KOPT-K1 (cell line): Measurements from ENCODE around the gene AIMP2.
A peak's percentile ranks its signal among the peaks of the same experiment; 100 is the strongest.
"Not testable (repeated sequence)": the region's sequence is repeated elsewhere in the genome, so short reads cannot be mapped to it uniquely, and the experiment has no call there.

Experiments used
- H3K27ac ChIP-seq: fragments of 200-600 bp; sonication (generic); 2 replicates; pipeline ENCODE4 v1.5.1; 2016; ENCODE audit warnings: antibody characterized with exemption, mild to moderate bottlenecking, low read depth, low read length; ENCODE audit not compliant: poor library complexity, severe bottlenecking
- H3K36me3 ChIP-seq: fragments of 200-600 bp; sonication (generic); 2 replicates; pipeline ENCODE4 v1.5.1; 2017; ENCODE audit warnings: antibody characterized with exemption, mild to moderate bottlenecking, low read length, moderate library complexity; ENCODE audit not compliant: insufficient read depth
- H3K9me3 ChIP-seq: fragments of 200-600 bp; sonication (generic); 2 replicates; pipeline ENCODE4 v1.5.1; 2017; ENCODE audit warnings: antibody characterized with exemption, low read length, mild to moderate bottlenecking; ENCODE audit not compliant: insufficient read depth, poor library complexity, severe bottlenecking

AIMP2 gene

DNA sequence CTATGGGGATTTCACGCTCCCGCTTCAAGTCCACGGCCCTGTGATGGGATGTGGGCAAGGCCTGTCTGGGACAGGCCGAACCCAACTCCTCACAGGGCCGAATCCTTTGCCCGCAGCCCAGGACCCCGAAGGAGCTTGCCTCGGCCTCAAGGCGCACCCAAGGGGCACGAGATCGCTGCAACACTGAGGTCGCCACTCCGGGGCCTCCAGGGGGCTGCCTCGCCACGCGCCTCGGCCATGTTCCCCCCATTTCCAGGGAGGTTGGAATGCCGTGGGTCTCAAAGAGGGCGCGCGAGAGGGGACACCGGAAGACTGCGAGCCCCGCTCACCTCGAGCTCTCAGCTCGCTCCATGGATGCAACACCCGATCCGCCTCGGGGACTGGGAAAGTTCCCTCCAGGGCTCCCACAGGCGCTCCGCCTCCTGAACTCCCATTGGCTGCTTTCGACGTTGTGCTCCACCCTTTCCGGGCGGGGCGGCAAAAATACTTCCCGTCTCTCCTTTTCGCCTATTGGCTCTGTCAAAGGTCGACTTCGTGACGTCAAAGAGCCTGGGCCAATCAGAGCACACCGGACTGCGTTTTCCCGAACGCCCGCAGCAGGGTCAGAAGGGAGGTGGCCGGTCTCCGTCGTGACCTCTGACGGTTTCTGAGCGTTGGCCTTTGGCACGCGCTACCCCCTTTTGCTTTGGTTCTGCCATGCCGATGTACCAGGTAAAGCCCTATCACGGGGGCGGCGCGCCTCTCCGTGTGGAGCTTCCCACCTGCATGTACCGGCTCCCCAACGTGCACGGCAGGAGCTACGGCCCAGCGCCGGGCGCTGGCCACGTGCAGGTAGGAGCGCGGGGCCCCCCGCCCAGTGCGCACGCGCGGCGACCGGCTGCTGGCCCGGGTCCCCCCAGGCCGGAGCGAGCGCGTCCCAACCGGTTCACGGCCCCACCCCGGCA, at the start of gene AIMP2, which contains the start of gene PMS2:
Gene AIMP2 (plus strand): TSS at position 605 of the 944 bp plus-strand sequence. CDS start 92 bp downstream, at position 697.
Gene PMS2 (minus strand): TSS at position 382 of the 944 bp plus-strand sequence. CDS start 30 bp downstream, at position 352.
- Histone ChIP-seq H3K36me3 (peaks cover 47% of the 10 kb centered on the region), H3K27ac (peak within 1 kb of the TSS; percentile 77), H3K9me3 (no peaks in the 10 kb centered on the region)

DNA sequence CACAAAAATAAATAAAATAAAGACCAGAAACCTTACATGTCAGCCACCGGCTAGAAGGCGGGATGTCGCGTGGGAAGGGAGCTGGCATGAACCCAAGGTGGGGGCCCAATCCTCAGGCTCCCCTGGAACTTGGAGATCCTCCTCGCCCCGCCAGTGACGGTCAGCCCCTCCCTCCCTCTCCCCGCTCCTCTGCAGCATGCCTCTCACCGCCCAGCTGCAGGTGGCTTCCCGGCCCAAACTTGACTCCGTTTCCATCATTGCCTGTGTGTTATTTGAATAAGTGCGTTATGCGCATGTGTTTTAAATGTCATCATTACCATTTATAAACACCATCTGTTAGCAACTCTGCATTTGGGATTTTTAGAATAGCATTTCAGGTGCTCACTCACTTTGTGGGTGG, 45.9 kb upstream of the AIMP2 start:
- H3K9me3 ChIP-seq, H3K36me3 ChIP-seq, H3K27ac ChIP-seq: not testable (repeated sequence)

DNA sequence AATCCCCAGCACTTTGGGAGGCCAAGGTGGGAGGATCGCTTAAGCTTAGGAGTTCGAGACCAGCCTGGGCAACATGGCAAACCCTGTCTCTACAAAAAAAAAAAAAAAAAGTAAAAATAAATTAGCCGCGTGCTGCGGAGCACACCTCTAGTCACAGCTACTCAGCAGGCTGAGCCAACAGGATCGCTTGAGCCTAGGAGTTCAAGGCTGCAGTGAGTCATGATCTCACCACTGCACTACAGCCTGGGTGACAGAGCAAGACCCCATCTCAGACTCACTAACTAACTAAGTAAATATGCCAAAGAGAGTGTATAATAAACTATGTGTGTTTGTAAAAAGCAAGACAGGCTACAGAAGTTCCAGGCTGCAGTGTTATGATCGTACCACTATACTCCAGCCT, 45.3 kb upstream of the AIMP2 start:
- not testable (repeated sequence) for H3K27ac ChIP-seq, H3K36me3 ChIP-seq, H3K9me3 ChIP-seq

DNA sequence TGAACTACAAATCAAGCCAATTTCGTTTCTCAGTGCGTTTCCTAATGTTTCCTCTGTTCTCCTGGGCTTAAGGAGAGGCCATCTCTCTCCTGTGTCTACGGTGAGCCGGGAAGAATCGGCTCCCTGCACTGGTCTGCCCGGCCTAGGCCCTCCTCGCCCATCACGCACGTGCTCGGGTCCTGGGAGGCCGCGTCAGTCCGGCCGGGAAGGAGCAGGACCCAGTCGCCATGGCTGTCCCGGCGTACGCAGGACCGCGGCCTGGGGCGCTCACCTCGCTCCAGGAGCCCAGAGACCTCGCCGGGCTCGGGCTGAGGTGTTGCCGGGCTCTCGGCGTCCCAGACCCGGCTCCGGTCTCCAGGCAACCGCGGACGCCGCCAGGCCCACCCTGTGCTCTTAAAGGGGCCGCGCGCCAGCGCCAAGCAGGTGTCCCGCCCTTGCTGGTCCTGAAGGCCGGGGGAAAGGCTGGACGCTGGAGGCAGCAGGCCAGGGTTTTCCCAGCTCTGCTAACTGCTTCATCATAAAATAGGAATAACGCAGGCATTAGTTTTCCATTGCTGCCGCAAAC, 38.6 kb upstream of the AIMP2 start, which contains the start of gene RSPH10B:
Gene RSPH10B (minus strand): TSS at position 343 of the 565 bp plus-strand sequence. CDS start 3,573 bp downstream, outside the sequence.
- H3K9me3 ChIP-seq, H3K36me3 ChIP-seq, H3K27ac ChIP-seq: not testable (repeated sequence)

DNA sequence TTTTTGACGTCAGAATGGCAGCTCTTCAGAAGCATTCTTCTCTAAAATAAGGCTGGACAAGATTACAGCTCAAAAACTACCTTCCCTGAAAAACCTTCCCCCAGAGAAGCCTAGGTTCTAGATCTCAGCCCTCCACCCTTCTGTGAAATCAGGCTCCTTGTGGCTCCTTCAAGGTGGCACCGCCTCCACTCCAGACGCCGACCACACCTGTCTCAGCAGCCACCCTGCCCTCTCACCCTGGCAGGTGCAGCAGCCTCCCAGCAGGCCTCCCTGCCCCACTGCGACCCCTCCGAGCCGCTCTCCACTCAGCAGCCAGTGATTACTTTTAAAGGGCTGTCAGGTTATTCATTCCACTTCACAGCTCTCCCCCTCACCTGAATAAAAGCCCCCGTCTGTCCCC, 35.5 kb upstream of the AIMP2 start:
- H3K9me3 ChIP-seq, H3K36me3 ChIP-seq, H3K27ac ChIP-seq: not testable (repeated sequence)

DNA sequence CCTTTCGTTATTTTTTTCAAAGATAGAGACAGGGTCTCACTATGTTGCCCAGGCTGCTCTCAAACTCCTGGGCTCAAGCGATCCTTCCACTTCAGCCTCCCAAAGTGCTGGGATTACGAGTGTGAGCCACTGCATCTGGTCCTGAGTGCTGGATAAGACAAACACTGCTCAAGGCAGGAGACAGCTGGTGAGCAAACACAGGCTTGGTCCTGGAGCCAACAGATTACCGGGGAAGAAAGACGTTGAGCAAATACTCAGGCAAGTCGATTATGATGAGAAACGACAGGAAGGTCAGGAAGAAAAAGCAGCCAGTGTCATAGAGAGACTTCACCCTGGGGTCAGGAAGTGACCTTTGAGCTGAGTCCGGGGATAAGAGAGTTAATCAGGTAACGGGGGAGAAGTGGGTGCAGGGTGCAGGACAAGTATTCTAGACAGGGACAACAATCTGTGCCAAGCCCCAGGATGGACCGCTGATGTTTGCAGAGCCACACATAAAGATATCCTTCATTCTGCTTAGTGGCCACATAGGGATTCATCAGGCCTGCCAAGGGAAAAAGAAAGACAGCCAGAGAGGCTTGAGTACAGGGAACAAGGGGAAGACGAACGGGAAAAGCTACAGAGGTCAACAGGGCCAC, 29.3 kb upstream of the AIMP2 start:
- not testable (repeated sequence) for H3K36me3 ChIP-seq, H3K27ac ChIP-seq, H3K9me3 ChIP-seq

DNA sequence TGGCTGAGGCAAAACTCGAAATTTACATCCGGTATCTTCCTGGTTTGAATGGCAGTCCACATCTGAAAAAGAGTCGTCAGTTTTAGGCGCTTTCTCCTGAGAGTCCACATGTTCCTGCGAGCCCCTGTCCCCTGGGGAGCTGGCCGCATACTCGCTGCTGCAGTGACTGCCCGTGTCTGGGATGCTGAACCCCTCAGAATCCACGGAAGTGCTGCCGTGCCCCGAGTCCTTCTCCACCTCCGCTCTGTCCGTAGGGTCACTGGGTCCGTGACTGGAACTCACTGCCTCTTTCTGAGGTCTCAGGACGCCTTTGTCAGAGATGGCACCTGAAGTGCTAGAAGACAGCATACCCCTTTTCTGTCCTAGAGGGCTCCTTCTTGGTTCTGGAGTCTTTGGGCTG, 22.0 kb upstream of the AIMP2 start:
- H3K9me3 ChIP-seq, H3K27ac ChIP-seq: not testable (repeated sequence)
- peaks cover 58% of the 10 kb centered on the region for H3K36me3 ChIP-seq

DNA sequence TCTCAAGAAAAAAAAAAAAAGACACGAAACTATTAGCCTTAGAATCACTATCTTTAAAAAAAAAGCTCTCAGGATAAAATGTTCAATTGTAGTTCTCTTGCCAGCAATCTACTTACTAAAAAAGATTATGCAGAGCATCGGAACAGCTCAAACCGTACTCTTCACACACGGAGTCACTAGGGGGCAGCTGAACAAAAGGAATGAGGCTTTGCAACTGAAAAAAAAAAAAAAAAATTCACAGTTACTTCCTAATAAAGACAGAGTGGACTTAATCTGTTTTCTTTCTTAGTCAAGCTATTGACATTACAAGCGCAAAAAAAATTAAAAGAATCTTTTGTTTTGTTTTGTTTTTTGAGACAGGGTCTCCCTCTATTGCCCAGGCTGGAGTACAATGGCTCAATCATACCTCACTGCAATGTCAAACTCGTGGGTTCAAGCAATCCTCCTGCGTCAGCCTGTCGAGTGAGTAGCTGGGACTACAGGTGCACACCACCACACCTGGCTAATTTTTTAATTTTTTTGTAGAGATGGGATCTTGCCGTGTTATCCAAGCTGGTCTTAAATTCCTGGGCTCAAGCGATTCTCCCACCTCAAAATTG, 11.8 kb upstream of the AIMP2 start:
- Histone ChIP-seq H3K27ac (no peak overlapping the region), H3K36me3 (peaks cover 92% of the 10 kb centered on the region), H3K9me3 (no peaks in the 10 kb centered on the region)

DNA sequence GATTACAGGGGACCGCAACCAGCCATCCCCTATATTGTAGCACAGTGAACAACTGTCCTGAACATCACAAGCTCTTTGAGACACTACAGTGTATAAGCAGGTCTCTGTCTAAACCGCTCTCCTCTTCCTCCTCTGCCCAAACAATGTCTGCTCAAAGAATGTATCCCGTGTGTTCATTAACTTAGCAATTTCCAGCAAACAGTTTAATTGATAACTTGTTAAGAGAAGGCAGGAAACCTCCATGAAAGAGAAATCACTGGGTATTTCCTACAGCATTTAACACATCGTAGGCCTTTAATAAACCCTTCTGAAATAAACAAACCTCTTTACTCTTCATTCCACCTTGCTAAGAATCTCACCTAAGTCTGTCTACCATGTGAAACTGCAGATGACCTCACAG, 1.7 kb upstream of the AIMP2 start:
- no peak overlapping the region for H3K27ac ChIP-seq
- no peaks in the 10 kb centered on the region for H3K9me3 ChIP-seq
- peaks cover 44% of the 10 kb centered on the region for H3K36me3 ChIP-seq

DNA sequence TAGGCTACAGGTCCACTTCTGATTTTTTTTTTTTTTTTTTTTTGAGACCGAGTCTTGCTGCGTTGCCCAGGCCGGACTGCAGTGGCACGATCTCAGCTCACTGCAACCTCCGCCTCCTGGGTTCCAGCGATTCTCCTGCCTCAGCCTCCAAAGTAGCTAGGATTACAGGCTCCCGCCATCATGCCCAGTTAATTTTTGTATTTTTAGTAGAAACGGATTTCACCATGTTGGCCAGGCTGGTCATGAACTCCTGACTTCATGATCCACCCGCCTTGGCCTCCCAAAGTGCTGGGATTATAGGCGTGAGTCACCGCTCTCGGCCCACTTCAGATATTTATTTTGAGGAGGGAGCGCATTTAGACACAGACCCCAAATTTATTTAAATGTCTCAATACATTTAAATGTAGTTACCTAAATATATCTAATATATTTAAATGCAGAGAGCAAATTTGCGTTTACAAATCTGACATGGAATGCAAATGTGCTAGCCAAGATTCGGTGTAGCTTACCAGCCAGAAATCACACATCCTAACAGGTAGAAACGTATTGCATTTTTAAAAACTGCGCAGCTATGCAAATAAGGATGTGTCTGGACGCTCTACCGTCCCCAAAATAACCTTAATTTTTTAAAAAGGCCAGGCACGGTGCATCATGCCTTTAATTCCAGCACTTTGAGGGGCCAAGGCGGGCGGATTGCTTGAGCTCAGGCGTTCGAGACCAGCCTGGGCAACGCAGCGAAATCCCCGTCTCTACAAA, 1.1 kb upstream of the AIMP2 start:
- H3K9me3 ChIP-seq: not testable (repeated sequence)
- Histone ChIP-seq H3K36me3 (peaks cover 45% of the 10 kb centered on the region), H3K27ac (peak overlapping the region; percentile 77)

DNA sequence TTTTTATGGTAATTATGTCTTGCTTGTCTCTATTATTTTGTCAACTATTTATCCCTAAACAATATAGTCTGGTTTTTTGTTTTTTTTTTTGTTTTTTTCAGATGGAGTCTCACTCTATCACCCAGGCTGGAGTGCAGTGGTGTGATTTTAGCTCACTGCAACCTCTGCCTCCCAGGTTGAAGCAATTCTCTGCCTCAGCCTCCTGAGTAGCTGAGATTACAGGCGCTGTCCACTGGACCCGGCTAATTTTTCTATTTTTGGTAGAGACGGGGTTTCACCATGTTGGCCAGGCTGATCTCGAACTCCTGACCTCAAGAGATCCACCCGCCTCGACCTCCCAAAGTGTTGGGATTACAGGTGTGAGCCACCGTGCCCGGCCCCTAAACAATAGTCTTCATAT, 1.3 kb downstream of the AIMP2 start:
- H3K36me3 ChIP-seq: peaks cover 47% of the 10 kb centered on the region
- not testable (repeated sequence) for H3K9me3 ChIP-seq, H3K27ac ChIP-seq

DNA sequence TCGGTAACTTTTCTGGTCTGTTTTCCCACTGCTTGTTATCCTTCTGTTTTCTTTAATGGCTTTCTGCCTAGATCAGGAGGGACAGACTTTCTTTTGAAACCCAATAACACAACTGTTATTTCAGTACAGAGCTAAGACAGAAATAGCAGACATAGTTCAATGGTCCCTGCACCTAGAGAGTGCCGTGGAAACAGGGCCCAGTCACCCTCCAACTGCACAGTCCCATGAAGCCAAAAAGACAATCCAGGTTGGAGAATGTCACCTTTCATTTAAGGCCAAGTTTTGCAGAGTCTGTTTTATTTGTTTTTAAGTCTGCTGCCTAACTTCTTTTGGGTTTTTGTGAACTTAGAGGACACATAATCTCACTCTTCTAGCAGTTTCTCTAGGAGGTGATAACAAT, 2.5 kb downstream of the AIMP2 start:
- Histone ChIP-seq H3K9me3 (no peaks in the 10 kb centered on the region), H3K36me3 (peaks cover 57% of the 10 kb centered on the region), H3K27ac (no peak overlapping the region)

DNA sequence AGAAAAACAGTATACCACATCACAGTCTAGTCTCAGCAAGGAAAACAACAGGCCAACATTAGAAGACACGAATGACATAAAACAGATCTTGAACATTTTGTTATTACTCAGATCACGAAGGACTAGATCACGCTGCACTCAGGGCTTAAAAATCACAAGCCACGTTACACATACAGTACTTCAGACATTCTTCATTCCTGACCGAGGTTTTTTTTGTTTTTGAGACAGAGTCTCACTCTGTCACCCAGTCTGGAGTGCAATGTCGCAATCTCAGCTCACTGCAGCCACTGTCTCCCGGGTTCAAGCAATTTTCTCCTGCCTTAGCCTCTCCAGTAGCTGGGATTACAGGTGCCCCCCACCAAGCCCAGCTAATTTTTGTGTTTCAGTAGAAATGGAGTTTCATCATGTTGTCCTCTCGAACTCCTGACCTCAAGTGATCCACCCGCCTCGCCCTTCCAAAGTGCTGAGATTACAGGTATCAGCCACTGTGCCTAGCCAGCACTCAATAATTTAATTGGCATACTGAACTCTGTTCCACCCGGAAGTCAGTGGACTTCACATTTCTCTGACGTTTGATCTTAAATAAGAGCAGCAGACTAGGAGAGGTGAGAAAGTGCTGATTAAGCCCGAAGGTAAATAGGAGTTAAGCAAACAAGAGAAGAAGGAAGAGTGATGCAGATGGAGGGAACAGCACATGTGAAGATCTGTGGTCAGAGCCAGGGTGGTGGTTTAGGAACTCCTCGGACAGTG, 3.5 kb downstream of the AIMP2 start:
- no peaks in the 10 kb centered on the region for H3K9me3 ChIP-seq
- H3K36me3 ChIP-seq: peaks cover 67% of the 10 kb centered on the region
- no peak overlapping the region for H3K27ac ChIP-seq
